GM18861 (cell line): ENCODE data around the gene LPCAT2.

ENCODE experiments used
- ATAC-seq: cut with Tn5 transposase; IDR thresholded peaks from one replicate; pipeline ENCODE4 v1.9.1; 2021; ENCODE audit not compliant: unreplicated experiment

The LPCAT2 gene

DNA sequence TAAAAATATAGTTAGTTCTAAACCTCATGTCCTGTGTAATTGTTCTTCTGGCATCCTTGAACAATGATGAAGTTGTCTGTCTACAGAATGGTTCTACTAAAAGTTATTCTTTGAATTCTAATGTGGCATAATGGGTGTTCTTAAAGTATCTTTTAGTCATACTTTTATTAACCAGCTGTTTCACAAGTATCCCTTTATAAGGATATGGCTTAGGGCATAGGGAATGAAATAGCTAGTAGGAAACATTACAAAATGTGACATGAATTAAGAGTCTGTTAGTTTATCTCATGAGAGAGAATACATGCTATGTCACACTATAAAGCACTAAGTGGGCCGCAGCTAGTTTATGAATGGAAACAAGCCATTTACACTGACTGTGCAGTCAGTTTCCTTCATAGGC, 31.3 kb downstream of the LPCAT2 start:
- ATAC-seq = no peak

DNA sequence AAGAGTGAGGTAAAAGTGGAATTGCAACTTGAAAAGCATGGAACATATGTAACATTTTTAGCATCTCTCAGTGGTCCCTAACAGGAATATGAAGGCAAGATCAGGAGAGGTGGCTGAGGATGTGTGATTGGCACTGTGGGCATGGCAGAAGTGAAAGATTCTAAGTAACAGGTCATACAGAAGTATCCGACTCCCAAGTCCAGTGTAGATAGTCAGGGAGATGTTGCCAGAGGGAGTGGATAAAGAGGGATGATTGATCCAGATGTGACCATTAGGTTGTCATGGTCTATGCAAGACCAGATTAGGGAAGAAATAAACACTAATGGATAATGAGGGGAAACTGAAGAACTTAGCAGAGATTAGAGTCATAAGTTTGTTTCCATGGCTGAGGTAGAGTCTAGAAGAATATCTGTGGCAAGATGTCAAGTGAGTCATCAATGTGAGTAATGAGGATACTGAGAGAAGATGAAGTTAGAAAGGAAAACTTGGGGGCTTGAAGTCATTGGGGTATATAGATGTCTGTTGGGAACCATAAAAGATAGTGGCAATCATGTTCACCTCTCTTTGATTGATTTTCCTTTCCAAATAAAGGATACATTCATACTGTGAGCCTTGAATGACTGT, 33.7 kb downstream of the LPCAT2 start:
- no peak for ATAC-seq

DNA sequence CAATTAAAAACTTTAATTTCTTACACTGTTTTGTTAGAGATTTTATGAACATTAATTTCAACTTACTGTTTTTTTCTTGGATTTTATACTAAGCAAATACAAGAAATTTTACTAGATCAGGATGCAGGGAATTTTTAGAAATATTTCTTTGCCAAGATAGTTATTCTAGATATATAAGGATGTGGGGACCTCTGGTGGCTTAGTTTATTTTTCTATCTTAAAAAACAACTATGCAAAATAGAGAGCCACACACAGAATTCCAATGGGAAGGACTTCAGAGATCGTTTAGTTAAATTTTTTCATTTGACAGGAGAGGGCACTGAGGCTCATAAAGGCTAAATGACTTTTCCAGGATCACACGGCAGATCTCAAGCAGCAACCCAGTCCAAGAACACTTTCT, 34.6 kb downstream of the LPCAT2 start:
- ATAC-seq = no peak

DNA sequence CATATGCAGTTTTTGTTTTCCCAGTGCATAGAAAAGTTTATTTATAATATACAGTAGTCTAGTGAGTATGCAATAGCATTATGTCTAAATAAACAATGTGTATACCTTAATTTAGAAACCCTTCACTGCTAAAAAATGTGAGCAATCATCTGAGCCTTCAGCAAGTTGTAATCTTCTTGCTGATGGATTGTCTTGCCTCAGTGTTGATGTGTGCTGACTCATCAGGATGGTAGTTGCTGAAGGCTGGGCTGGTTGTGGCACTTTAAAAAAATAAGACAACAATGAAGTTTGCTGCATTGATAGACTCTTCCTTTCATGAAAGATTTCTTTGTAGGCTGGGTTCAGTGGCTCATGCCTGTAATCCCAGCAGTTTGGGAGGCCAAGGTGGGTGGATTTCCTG, 43.7 kb downstream of the LPCAT2 start:
- no peak for ATAC-seq

DNA sequence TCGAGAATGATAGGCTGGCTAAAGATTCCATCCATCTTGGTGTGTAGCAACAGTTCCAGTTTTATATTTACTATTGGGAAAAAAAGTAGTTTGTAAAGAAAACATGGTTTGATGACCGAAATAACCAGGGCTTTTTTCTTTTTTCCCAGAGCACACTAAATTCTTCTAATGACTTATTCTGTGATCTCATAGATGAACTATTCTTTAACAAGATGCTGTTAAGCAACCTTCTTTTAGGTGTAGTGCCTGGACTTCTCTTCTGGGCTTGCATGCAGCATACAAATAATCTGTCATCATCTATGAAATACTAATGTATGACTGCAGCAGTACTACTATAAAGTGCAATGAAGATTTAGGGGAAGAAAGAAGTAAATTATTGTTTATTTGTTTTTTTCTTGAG, 46.6 kb downstream of the LPCAT2 start:
- no peak for ATAC-seq

DNA sequence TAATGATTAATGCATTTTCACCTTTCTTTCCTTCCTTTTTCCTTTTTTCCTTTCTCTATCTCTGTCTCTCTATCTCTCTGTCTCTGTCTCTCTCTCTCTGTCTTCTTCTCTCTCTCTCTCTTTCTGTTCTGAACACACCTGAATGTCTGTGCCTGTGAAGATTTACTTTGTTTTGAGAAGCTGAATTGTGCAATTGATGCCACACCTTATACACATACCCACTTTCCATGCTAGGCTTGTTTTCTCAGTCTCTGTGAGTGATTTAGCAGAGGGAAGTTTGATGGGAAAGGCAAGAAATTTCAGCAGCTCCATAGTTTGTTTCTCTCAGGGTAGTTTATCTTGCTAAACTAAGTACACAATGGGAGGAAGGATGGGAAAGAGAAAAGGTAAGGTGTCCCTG, 48.3 kb downstream of the LPCAT2 start:
- no peak for ATAC-seq

DNA sequence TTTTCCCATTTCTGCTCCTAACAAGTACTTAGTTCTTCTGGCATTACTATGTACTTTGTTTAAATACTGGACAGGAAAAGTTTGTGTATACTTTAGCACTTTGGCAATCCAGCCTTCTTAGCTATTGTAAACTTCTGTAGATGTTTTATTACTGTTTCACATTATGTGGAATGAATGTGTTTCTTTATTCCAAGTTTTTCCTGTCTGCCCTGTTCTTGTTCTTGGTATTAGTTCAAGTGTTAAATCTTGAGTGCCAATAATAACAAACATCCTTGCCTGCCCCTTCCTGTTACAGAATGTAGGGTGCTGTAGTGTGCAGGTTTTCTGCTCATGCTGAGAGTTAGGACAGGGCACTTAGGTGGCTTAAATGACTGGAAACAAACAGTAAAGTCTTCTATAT, 50.4 kb downstream of the LPCAT2 start:
- ATAC-seq = no peak

DNA sequence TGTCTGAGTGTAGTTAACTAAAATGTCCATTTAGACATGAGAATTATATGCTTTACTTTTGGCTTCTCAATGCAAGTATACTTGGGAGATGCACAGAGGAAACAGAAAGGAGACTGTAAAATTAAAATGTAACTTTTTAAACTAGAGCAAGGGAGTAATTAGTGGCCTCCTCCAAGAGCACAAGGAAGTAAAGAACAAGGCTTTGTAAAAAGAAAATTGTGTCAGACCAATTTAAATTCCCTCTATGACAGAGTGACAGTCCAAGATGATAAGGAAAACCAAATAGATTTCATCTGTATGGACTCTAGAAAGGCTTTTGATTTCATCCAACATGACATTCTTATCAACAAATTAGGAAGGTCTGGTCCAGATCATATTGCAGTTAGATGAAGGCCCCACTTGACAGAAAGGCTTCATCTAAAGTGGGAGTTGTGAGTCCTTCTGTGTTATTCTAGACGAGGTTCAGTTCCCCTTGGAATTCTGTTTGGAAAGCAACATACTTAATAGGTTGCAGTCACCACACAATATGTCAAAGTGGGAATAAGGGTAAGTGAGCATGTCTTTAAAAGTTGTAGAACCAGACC, 51.2 kb downstream of the LPCAT2 start:
- ATAC-seq = no peak

DNA sequence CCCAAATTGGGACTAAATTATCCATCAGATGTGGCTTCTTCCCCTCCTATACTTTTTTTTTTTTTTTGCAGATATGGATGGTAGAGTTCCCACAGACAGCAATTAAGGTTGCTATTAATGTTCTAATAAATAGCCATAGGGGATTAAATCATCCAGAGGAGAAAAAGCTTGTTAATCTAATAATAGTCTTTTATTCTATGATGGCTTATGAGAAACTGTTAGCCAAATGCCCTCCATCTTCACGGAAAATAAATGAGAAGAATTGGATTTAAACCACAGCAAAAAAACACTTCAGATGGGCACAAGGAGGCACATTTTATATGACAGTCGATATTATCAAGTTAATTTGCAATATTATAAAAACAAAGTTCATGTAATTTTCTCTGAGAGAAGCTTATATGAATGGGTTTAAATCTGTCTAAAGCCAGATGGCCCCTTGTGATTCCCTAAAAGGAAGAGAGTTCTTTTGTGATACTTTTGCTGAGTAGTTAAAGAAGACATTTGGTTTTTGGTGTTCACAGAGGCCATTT, 52.5 kb downstream of the LPCAT2 start:
- no peak for ATAC-seq

DNA sequence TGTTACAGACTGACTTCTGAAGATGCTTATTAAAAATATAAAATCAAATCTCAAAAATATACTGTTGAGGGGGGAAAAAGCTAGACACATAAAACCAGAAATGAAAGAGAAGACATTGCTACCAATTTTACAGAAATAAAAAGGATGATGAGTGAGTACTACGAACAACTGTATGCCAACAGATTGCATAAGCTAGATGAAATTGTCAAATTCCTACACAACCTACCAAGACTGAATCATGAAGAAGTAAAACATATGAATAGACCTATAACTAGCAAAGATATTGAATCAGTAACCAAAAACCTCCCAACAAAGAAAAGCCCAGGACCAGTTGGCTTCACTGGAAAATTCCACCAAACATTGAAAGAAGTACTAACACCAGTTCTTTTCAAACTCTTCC, 54.1 kb downstream of the LPCAT2 start:
- no peak for ATAC-seq

DNA sequence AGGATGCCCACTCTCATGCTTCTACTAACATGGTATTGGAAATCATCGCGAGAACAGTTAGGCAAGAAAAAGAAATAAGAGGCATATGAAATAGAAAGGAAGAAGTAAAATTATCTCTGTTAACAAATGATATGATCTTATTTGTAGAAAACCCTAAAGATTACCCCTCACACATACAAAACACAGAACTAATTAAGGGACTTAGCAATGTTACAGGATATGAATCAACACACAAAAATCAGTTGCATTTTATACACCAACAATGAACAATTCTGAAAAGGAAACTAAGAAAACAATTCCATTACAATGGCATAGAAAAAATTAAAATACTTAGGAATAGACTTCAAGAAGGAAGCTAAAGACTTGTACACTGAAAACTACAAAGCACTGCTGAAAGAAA, 54.9 kb downstream of the LPCAT2 start:
- ATAC-seq = no peak

DNA sequence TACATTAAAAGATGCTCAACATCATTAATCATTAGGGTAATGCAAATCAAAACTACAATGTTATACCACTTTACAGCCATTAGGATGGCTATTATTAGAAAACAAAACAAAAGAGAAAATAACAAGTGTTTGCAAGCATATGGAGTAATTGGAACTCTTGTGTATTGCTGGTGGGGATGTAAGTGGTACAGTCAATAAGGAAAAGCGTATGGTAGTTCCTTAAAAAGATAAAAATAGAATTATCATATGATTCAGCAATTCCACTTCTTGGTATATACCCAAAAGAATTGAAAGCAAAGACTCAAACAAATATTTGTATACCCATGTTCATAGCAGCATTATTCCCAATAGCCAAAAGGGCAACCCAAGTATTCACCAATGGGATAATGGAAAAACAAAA, 56.2 kb downstream of the LPCAT2 start:
- ATAC-seq = no peak

DNA sequence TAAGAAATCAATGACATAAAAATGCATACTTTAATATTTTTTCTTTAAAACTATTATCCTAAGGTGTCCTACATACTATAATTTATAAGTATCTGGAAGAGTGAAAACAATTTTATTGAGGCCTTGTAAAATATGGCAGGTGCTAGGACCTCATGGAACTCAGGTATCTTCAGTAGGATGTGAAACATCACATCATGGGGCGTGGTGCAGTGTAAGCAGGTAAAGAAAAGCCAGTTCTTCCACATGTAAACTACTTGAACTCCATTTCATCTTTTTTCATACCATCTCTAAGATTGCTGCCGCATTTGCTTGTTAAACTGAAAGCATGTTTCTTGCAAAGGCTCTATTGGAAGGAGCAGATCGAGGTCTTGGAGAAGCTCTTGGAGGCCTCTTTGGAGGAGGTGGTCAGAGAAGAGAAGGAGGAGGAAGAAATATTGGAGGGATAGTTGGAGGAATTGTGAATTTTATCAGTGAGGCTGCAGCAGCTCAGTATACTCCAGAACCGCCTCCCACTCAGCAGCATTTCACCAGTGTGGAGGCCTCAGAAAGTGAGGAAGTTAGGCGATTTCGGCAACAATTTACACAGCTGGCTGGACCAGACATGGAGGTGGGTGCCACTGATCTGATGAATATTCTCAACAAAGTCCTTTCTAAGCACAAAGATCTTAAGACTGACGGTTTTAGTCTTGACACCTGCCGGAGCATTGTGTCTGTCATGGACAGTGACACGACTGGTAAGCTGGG, 57.7 kb downstream of the LPCAT2 start, which contains the start of gene CAPNS2:
Gene CAPNS2 (plus strand): TSS at position 253 of the 744 bp plus-strand sequence. CDS start 73 bp downstream, at position 326.
- ATAC-seq = no peak

DNA sequence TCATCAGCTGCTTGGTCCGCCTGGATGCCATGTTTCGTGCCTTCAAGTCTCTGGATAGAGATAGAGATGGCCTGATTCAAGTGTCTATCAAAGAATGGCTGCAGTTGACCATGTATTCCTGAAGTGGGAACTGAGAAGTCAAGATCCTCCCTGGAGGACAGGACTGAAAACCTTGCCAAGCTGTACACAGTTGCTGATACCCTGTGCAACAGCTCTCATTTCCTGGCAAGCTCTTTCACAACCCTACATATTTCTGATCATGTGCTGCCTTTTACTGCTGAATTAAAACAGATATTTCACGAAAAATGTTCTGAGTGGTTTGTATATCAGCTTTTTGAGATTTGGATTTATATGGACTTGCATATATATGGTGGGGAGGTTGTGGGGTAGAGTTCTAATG, 58.5 kb downstream of the LPCAT2 start:
- ATAC-seq = no peak

DNA sequence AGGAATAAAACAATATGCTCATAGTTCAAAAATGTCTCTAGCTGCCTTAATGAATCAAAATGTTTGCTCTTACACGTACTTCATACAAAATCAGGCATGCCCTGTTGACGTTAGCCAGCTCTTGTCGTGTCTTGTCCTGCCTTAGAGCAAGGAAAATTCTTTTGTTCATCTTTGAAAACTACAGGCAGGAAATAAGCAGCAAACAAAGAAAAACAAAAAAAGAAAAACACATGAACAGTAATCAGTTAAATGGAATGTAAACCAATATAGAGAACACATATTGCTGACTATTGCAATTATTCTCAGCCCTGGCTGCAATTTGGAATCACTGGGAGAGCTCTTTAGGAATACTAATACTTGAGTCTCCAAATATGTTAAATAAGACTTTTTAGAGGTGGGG, 59.3 kb downstream of the LPCAT2 start:
- no peak for ATAC-seq

DNA sequence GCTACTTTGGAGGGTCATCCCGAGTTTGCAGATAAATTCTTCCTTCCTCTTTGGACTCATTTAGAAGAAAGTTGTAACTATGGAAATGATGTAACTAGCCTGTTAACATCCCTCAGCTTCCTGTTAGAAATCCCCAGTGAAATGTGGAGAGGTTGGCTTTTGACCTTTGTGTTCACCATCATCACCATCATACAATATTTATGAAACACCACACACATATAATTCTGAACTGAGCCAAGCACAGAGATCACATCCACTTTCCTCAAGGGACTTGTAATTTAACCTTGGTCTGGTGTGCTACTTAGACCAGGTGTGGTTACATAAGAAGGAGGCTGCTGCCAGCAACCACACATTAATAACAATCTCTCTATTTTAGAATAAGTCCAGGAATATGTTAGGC, 60.2 kb downstream of the LPCAT2 start:
- no peak for ATAC-seq

DNA sequence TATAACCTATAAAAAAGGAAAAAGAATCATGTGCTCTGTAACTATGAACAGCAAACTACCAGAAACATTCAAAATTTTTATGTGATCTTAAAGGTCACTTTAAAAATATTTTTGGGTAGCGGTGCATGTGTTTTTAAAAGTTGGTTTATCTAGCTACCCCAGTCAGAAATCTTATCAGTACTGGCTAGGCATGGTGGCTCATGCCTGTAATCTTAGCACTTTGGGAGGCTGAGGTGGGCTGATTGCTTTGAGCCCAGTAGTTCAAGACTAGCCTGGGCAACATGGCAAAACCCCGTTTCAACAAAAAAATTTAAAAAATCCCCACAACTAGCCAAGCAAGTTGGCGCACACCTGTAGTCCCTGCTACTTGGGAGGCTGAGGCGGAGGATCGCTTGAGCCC, 61.3 kb downstream of the LPCAT2 start:
- no peak for ATAC-seq

DNA sequence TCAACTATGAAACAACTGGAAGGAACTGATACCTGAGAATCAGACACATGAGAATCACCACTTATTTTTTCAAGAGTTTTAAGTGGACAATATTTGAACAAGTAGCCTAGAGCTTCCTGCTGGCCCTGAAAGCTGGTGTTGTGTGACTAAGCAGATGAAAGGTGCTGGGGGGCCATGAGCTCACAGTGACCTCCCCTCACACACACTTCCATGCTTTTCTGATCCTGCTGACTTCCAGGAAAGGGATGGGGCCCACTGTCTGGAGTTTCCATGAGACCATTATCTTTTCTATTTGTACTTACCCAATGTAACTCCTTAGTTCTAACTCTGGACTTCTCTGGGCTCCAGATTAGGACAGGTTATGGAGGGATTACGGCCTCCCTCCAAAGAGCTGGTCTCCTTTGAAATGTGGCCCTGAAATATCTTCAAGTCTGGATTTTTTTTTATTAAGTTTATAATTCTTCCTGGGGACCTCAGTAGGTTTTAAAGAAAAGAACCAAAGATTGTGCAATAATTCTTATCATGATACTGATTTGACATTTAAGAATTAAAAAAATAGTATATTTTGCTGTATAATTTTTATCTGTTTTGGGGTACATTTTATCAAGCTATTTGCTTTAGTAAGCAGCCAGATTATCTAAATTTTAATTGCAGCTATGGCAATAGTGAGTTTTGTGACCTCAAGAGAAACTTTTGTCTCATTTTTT, 62.5 kb downstream of the LPCAT2 start:
- ATAC-seq = no peak

DNA sequence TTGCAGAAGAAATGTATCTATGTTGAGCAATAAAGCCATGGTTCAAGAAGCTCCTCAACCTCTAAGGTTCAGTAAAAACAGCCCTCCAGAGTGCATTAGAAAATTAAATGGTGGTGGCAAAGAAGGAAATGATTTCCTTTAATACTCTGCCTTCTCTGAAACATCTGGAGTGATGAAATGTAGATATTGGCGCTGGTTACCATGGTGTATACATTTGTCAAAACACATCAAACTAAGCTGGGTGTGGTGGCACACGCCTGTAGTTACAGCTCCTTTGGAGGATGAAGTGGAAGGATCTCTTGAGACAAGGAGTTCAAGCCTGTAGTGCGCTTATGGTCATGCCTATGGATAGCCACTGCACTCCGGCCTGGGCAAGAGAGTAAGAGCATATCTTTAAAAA, 63.6 kb downstream of the LPCAT2 start:
- no peak for ATAC-seq

DNA sequence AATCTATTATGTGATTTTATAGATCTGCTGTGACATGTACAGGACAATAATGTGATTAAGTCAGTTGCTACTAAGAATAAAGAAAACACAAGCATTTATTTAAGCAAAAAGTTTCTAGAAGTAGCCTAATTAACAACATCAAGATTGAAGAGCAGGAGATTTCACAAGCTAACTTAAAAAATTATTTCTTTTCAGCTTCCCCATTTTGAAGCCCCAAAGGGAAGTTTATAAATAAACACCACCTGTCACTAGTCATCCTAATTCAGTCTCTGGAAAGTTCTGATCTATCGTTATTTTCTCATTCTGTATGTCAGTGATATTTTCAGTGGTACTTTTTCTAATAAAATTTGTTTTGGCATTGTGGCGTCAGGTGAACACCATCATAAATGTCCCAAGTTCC, 65.9 kb downstream of the LPCAT2 start:
- no peak for ATAC-seq

DNA sequence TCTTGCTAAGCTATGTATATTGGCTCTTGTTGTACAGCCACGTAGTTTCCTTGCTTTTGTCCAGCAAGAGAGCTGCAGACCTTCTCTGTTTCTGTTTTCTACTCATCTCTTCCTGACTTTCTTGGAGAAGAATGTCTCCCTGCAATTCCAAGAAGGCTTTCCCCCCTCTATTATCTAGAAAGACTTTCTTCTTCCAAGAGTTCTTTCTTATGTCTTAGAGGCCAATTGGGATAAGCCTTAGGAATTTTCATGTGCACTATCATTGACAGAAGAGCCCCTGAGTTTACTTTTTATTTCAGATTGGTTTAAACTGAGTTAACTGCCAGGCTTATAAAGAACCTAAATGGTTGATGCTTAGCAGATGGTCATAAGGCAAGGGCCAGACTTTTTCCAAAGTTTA, 66.6 kb downstream of the LPCAT2 start:
- no peak for ATAC-seq

DNA sequence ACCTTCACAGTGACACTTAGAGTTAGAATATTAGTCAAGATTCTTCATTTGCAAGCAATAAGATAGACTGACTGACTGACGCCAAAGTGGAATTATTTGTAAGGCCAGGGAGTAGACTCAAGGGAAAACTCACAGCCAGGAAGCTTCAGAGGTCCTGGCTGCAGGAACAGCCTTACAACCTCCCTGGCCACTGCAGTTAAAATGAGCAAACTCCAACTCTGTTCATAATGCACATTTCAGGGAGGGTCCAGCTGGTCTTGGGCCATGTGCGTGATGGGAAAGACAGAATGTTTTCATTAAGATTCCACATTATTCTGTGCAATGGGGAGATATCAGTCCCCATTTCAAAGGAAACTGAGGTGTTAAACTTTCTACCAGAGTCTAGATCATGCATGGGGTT, 67.5 kb downstream of the LPCAT2 start:
- ATAC-seq = no peak
